K562 treated with DMSO at 1 percent for 48 hours (cell line): ENCODE measurements around the gene TMEM181. TPM values are rescaled to one million over a fixed set of nuclear protein-coding genes. Genes with fewer than 3 reads are reported as not detected.

Experiments
- total RNA-seq: library from RNA; unstranded; fragments of 300-600 nt; gene quantifications from 2 replicates; pipeline ENCODE4 v1.2.3, GENCODE V29; 2022; ENCODE audit warnings: low replicate concordance; ENCODE audit errors: extremely low read depth

TMEM181 gene
- total RNA-seq: not detected in 2 replicates

GRCh38 chr6:158559895-158560835, at the start of gene TMEM181:
TMEM181 (plus strand) TSS chr6:158560091; CDS start chr6:158560225, 134 bp downstream.

GRCh38 chr6:158644231-158645063, 84.6 kb downstream of the TMEM181 start, which contains the start of gene DYNLT1:
DYNLT1 (minus strand) TSS chr6:158644743; CDS start chr6:158644708, 35 bp downstream.

GRCh38 chr6:158649289-158650143, 89.6 kb downstream of the TMEM181 start, which contains the start of gene SYTL3:
SYTL3 (plus strand) TSS chr6:158650054; CDS start chr6:158663269, 13,215 bp downstream.

Other genes with a start within 250 kb of the TMEM181 start
- not detected in 2 replicates for gene TULP4, start 247.6 kb upstream of the TMEM181 start, total RNA-seq
- not detected in 2 replicates for gene DYNLT1, start 84.7 kb downstream of the TMEM181 start, total RNA-seq
- gene SYTL3, start 90.0 kb downstream of the TMEM181 start, total RNA-seq: not detected in 2 replicates